ENCODE measurements around the gene SNED1.

The SNED1 gene

GRCh38 chr2:241007111-241007510 lies 8.7 kb downstream of the SNED1 start:
- Histone ChIP-seq H3K4me3 (replicated peaks; ENCODE audit: insufficient read depth, low read length) (no peak overlapping the region), H3K27ac (replicated peaks) (no peak overlapping the region), H3K27me3 (ENCODE audit: insufficient read depth, poor library complexity, severe bottlenecking) (peaks cover 10% of the 10 kb centered on the region)
- DNase-seq (ENCODE audit: low read depth in 1 of 2, low spot score in 1 of 2): no peak
- no peak for TF ChIP-seq SPI1 (IDR thresholded peaks at IDR 0.05; ENCODE audit: borderline replicate concordance, low read depth)
- TF ChIP-seq POLR2AphosphoS5 (IDR thresholded peaks at IDR 0.05; ENCODE audit: low read depth): no peak
- TF ChIP-seq REST (IDR thresholded peaks at IDR 0.05; ENCODE audit: insufficient replicate concordance, low read depth): no peak
- TF ChIP-seq GABPA (IDR thresholded peaks at IDR 0.05; ENCODE audit: low read depth): no peak
- TF ChIP-seq CTCF (IDR thresholded peaks at IDR 0.05; ENCODE audit: insufficient read depth, low read length): no peak

- DNase-seq (ENCODE audit: low read depth in 1 of 2, low spot score in 1 of 2): no peak
- TF ChIP-seq REST (IDR thresholded peaks at IDR 0.05; ENCODE audit: insufficient replicate concordance, low read depth) (no peak), POLR2AphosphoS5 (IDR thresholded peaks at IDR 0.05; ENCODE audit: low read depth) (no peak), CTCF (IDR thresholded peaks at IDR 0.05; ENCODE audit: insufficient read depth, low read length) (no peak), SPI1 (IDR thresholded peaks at IDR 0.05; ENCODE audit: borderline replicate concordance, low read depth) (no peak), GABPA (IDR thresholded peaks at IDR 0.05; ENCODE audit: low read depth) (no peak)
- Histone ChIP-seq H3K27me3 (ENCODE audit: insufficient read depth, poor library complexity, severe bottlenecking) (peaks cover 10% of the 10 kb centered on the region), H3K4me3 (replicated peaks; ENCODE audit: insufficient read depth, low read length) (no peak overlapping the region), H3K27ac (replicated peaks) (no peak overlapping the region)
Observed at GRCh38 chr2:241007880-241008710, 9.7 kb downstream of the SNED1 start.

- no peak for DNase-seq (ENCODE audit: low read depth in 1 of 2, low spot score in 1 of 2)
- TF ChIP-seq GABPA (IDR thresholded peaks at IDR 0.05; ENCODE audit: low read depth) (no peak), CTCF (IDR thresholded peaks at IDR 0.05; ENCODE audit: insufficient read depth, low read length) (no peak)
- no peak overlapping the region for H3K4me3 ChIP-seq (replicated peaks; ENCODE audit: insufficient read depth, low read length)
- H3K27me3 ChIP-seq (ENCODE audit: insufficient read depth, poor library complexity, severe bottlenecking): peaks cover 10% of the 10 kb centered on the region
- no peak overlapping the region for H3K27ac ChIP-seq (replicated peaks)
Observed at GRCh38 chr2:241008711-241009121, 10.3 kb downstream of the SNED1 start.
